Measurements from ENCODE around the gene APOBEC4.

- TF ChIP-seq, protein P1, sequence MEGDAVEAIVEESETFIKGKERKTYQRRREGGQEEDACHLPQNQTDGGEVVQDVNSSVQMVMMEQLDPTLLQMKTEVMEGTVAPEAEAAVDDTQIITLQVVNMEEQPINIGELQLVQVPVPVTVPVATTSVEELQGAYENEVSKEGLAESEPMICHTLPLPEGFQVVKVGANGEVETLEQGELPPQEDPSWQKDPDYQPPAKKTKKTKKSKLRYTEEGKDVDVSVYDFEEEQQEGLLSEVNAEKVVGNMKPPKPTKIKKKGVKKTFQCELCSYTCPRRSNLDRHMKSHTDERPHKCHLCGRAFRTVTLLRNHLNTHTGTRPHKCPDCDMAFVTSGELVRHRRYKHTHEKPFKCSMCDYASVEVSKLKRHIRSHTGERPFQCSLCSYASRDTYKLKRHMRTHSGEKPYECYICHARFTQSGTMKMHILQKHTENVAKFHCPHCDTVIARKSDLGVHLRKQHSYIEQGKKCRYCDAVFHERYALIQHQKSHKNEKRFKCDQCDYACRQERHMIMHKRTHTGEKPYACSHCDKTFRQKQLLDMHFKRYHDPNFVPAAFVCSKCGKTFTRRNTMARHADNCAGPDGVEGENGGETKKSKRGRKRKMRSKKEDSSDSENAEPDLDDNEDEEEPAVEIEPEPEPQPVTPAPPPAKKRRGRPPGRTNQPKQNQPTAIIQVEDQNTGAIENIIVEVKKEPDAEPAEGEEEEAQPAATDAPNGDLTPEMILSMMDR (IDR thresholded peaks at IDR 0.05): no peak
- no peak for TF ChIP-seq POLR2A (IDR thresholded peaks at IDR 0.05)
Observed at GRCh38 chr1:183638649-183639387, 14.3 kb downstream of the APOBEC4 start.
